Superior temporal gyrus (tissue), 1 donor: ENCODE results near the gene GBE1.
"Not testable (repeated sequence)": the region's sequence is repeated elsewhere in the genome, so short reads cannot be mapped to it uniquely, and the experiment has no call there.

ENCODE experiments used
- DNase-seq: peaks from one replicate; pipeline ENCODE4 v3.0.0-alpha.2; 2016; ENCODE audit errors: extremely low spot score

Gene GBE1

GRCh38 chr3:81753416-81754027, 7.9 kb downstream of the GBE1 start:
- no peak for DNase-seq

GRCh38 chr3:81752604-81753003, 8.8 kb downstream of the GBE1 start:
- DNase-seq, result no peak

GRCh38 chr3:81749265-81749664, 12.2 kb downstream of the GBE1 start:
- DNase-seq, result no peak

GRCh38 chr3:81747280-81747679, 14.2 kb downstream of the GBE1 start:
- not testable (repeated sequence) for DNase-seq

- no peak for DNase-seq
Observed at GRCh38 chr3:81744366-81744765, 17.1 kb downstream of the GBE1 start.

GRCh38 chr3:81743096-81744025, 18.1 kb downstream of the GBE1 start:
- DNase-seq, result peak; percentile 32

GRCh38 chr3:81742581-81742980, 18.9 kb downstream of the GBE1 start:
- no peak for DNase-seq

- DNase-seq, result no peak
Observed at GRCh38 chr3:81741216-81741615, 20.2 kb downstream of the GBE1 start.

GRCh38 chr3:81740731-81741130, 20.7 kb downstream of the GBE1 start:
- DNase-seq, result no peak

GRCh38 chr3:81735334-81735733, 26.1 kb downstream of the GBE1 start:
- DNase-seq, result no peak

- no peak for DNase-seq
Observed at GRCh38 chr3:81734742-81735141, 26.7 kb downstream of the GBE1 start.

- no peak for DNase-seq
Observed at GRCh38 chr3:81732642-81733041, 28.8 kb downstream of the GBE1 start.

GRCh38 chr3:81728766-81729544, 32.5 kb downstream of the GBE1 start:
- DNase-seq, result no peak

- no peak for DNase-seq
Observed at GRCh38 chr3:81726735-81727134, 34.7 kb downstream of the GBE1 start.

- DNase-seq, result no peak
Observed at GRCh38 chr3:81726132-81726531, 35.3 kb downstream of the GBE1 start.

GRCh38 chr3:81723732-81724313, 37.6 kb downstream of the GBE1 start:
- peak; percentile 65 for DNase-seq

GRCh38 chr3:81718311-81718710, 43.1 kb downstream of the GBE1 start:
- DNase-seq, result no peak

- no peak for DNase-seq
Observed at GRCh38 chr3:81716870-81717509, 44.5 kb downstream of the GBE1 start.

- no peak for DNase-seq
Observed at GRCh38 chr3:81713031-81713430, 48.4 kb downstream of the GBE1 start.

- DNase-seq, result no peak
Observed at GRCh38 chr3:81709606-81710005, 51.8 kb downstream of the GBE1 start.

GRCh38 chr3:81707996-81708395, 53.4 kb downstream of the GBE1 start:
- no peak for DNase-seq

GRCh38 chr3:81702126-81702525, 59.3 kb downstream of the GBE1 start:
- DNase-seq, result no peak
